NOMO-1 treated with DMSO at 0.1 percent for 48 hours (cell line): ENCODE data around the gene CSMD2.

ENCODE experiments used
- DNase-seq: peaks from one replicate; lab custom pipeline; 2025; ENCODE audit not compliant: unreplicated experiment; lab: John Stamatoyannopoulos, UW

CSMD2 gene

GRCh38 chr1:33906156-33906555 lies 258.9 kb downstream of the CSMD2 start:
- DNase-seq, result no peak

GRCh38 chr1:33905241-33905640 lies 259.8 kb downstream of the CSMD2 start:
- DNase-seq, result no peak

- no peak for DNase-seq
Measured at GRCh38 chr1:33903210-33903589, 261.8 kb downstream of the CSMD2 start.

GRCh38 chr1:33902486-33903209 lies 262.4 kb downstream of the CSMD2 start:
- peak; percentile 4 for DNase-seq

GRCh38 chr1:33899746-33900145 lies 265.3 kb downstream of the CSMD2 start:
- no peak for DNase-seq

DNA sequence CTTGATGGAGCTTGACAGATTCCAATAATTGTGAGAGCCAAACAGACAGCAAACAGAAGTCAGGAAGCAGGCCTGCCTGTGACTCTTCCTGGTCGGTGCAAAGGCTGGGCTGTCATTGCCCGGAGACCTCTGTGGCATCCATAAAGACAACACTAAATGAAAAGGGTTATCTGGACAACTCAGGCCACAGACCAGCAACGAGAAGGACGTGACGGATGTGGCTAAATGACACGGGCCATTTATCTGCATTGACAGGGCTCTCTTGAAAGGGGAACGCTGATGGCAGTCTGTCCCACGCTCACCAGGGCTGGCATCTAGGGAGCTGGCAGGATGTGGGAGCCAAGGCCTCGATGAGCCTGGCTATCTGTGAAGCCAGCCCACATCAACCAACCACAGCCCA lies 266.1 kb downstream of the CSMD2 start:
- DNase-seq, result no peak

GRCh38 chr1:33898406-33898805 lies 266.6 kb downstream of the CSMD2 start:
- DNase-seq, result no peak

- DNase-seq, result no peak
Measured at GRCh38 chr1:33897092-33897725, 267.8 kb downstream of the CSMD2 start.

GRCh38 chr1:33895976-33896375 lies 269.1 kb downstream of the CSMD2 start:
- no peak for DNase-seq

DNA sequence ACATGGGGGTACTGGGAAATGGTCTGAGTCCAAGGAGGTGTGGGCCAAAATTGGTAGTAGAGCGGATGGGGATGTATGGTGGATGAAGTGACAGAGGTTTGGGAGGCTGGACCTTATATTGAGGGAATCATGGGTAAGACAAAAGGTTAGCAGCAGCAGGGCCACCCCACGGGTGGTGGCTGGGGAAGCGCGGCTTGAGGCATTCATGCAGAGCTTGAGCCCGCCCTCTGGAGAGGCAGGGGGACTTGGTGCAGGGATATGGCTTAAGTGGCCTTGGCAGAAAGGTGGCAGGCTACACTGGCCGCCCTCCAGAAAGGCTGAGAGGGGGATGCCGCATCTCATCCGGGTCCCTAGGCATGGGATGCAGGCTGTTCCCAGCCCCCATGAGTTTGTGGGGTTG lies 269.6 kb downstream of the CSMD2 start:
- no peak for DNase-seq

DNA sequence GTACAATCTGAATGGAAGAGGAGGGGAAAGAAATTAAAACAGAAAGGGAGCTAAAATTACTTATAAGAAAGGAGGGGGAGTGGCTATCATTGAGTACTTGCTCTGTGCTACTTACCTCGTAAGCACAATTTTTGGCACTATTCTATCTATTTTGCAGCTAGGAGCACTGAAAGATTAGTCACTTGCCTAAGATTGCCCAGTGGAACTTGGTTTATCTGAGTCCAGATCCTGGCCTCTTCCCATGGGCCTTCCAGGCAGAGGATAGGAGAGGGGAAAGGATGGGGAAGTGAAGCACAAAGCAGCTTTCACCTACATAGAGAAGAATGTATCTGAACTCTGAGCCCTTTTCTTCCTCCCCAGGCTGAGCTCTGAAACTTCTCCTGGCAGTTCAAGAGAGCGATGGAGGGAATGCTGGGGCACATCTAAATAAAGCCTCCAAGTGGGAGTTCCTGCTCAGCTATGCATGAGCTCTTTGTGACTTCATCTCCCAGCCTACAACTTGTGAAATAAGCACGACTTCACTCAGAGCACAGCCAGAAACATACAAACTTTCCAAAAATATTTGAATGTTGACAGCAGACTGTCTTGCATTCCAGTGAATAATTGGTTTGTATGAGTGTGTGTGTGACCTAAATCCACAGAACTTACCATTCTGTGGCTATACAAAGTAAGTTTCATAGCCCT lies 271.7 kb downstream of the CSMD2 start:
- DNase-seq, result no peak

GRCh38 chr1:33886496-33886895 lies 278.5 kb downstream of the CSMD2 start:
- DNase-seq, result no peak

DNA sequence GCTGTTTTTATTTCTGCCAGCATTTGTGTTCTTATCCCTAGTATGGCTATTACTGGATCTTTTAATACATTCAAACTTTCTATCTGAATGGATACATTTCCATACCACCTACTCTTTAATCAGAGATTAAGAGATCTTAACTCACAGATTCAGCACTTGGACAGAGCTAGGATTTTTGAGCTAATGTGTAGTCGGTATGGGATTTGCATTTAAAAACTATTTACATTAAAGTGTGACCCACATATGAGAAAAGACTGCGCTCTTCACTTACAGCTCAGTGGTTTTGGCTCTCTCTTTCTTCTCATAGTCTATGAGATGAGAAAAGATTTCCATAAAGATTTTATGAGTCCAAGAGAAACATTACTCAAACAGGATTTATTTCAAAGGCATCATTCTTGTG lies 284.7 kb downstream of the CSMD2 start:
- no peak for DNase-seq

GRCh38 chr1:33878392-33878791 lies 286.6 kb downstream of the CSMD2 start:
- no peak for DNase-seq

GRCh38 chr1:33876970-33877650 lies 287.9 kb downstream of the CSMD2 start:
- DNase-seq, result no peak

DNA sequence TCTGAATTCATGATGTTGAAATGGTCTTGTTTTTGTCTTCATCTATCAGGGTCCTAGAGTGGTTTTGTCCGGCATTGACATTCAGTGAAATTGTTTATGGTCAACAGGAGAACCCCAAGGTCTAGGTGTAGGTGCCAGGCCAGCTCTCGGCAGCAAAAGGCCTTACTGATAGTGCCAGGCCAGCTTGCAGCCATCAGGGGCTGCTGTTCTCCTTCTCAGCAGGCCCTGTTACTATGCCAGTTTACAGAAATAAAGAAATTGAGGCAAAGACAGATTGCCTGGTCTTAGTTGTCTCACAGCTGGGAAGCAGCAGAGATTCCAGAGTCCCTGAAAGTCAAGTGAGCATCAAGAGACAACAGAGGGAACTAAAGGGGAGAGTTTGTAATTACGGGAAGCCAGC lies 289.2 kb downstream of the CSMD2 start:
- DNase-seq, result no peak

DNA sequence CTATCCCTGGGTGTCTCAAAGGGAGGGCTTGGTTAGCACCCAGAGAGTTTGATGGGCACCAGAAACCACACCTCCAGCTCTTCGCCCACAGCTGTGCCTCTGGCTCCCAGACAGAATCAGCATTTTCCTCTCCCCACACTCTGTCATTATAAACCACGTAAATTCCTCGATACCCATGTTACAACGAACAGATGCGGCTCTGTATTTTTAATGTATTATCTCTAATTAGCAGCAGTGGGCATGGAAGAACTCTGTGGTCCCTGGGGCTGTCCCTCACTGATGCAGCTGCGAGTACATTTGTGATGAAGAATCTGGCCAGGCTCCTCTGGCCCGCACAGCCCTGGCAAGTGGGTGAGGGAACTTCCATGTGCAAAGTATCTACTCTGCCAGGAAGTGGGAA lies 290.4 kb downstream of the CSMD2 start:
- no peak for DNase-seq

GRCh38 chr1:33872683-33873082 lies 292.3 kb downstream of the CSMD2 start:
- no peak for DNase-seq

DNA sequence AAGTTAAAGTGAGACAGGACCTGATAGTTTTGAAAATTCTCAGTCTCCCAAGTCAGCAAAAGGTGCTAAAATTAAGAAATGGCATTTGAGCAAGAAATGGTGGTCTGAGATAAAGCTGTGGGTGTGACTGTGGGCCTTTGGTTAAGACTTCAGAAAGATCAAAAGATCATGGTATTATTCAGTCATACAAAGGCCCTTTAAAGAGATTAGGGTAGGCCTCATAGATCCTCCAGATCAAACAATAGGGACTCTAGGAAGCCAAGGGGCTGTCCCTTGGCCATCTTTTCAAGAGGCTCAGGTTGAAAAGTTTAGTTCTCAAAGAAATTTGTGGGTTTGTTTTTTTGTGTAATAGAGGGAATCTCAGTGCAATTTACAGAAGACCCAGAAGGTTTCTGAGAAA lies 292.8 kb downstream of the CSMD2 start:
- no peak for DNase-seq

DNA sequence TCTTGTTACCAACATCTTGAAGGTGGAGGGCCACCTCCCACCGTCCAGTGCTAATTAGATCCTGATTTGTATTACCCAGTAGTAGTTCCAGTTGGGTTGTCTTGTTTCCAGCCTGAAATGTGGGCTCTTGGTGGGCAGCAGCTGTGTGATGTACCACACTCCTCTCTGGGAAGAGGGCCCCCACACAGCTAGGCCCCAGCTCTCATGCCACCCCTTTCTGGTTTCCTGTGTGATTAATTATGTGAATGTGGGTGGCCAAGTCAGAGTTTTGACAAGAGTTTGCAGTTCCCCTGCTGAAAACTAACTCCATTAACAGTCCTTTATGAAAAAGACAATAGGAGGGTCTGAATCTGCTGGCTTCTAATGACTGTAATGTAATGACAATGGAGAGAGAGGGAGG lies 297.3 kb downstream of the CSMD2 start:
- DNase-seq, result no peak

GRCh38 chr1:33866281-33866680 lies 298.7 kb downstream of the CSMD2 start:
- no peak for DNase-seq
